GM18505 (cell line): Measurements from ENCODE around the gene ALG12.

ENCODE experiments used
- ATAC-seq: cut with Tn5 transposase; IDR thresholded peaks from one replicate; pipeline ENCODE4 v1.9.1; 2021; ENCODE audit not compliant: unreplicated experiment
- POLR2A ChIP-seq: IDR thresholded peaks from 4 replicates; pipeline ENCODE4 v1.6.1; 2011; ENCODE audit warnings: borderline replicate concordance; ENCODE audit not compliant: insufficient read depth, insufficient read length; ENCODE audit errors: extremely low read depth

Gene ALG12

DNA sequence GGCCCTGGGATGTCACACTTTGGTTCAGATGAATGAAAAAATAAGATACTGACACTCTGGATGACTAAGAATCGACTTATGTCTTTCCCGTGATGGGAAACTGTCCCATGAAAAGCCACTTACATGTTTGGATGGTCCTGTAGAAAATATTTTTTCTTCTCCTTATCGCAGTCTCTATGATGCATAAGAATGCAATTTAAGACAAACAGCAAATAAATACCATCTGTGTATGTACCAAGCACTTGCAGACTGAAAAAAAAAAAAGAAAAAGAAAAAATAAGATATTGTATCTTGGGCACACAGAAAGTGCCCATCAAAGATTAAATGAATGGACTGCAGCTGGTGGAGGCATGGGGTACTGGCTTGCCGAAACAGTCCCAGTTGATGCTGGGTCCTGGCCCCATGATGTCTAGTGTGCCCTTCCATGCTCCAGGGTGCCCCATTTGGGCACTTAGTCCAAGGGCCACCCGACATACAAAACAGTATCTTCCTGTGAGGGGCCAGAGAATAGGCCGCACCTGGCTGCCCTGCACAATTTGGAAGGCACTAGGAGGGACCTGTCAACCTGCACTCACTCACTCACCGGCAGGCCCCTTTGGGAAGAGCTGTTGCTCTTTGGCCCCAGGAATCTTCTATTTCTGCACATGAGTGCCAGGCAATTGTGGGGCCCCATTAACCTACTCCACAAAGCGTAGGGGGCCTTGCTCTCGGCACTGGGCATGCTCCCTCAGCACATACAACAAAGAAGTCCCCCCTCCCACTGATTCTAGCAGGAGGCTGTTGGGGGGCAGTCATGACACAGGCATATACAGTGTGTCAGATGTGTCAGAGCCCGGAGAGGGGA is 67.1 kb downstream of the ALG12 start:
- no peak for ATAC-seq
- TF ChIP-seq POLR2A, result no peak
